Measurements from ENCODE around the gene SNRNP48. TPM values are rescaled to one million over a fixed set of nuclear protein-coding genes. Genes with fewer than 3 reads are reported as not detected.

SNRNP48 gene
- total RNA-seq, 4 donors from 2014 or later: 10.2 to 39.7 (median 14.6) TPM

DNA sequence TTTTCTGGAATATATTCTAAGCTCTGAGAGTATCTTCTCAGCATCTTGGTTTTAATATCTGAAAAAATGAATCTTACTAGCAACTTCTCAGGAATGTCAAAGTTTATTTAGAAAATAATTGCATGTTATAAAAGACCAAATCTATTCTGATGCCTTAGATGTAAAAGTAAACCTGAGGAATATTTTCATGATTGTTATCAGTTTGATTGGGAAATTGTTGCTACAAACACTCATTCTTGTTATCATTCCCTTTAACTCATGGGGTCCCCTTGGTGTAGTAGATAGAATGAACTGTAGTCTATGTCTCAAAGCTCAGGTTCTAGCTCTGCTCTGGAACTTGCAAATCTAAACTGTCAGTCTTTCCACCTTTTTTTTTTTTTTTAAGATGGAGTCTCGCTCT lies 50.0 kb downstream of the SNRNP48 start:
- H3K9me3 ChIP-seq: no peaks in the 10 kb centered on the region
- intact Hi-C loops (cut with DNase I; ENCODE audit: low total_unique reads): no loop called here

GRCh38 chr6:7640607-7641577 lies 50.9 kb downstream of the SNRNP48 start:
- H3K36me3 ChIP-seq: no peaks in the 10 kb centered on the region
- H3K27ac ChIP-seq: no peak overlapping the region
- intact Hi-C loops (cut with DNase I; ENCODE audit: low total_unique reads): no loop called here
- no peaks in the 10 kb centered on the region for H3K4me1 ChIP-seq
- no peak for TF ChIP-seq CTCF (IDR thresholded peaks at IDR 0.05)
- TF ChIP-seq POLR2A (IDR thresholded peaks at IDR 0.05): no peak
- H3K4me3 ChIP-seq: no peak overlapping the region
- DNase-seq: no peak
- no peaks in the 10 kb centered on the region for H3K9me3 ChIP-seq
- no peaks in the 10 kb centered on the region for H3K27me3 ChIP-seq

More for the DNA sequence above, 50.0 kb downstream of the SNRNP48 start:
- TF ChIP-seq POLR2A (IDR thresholded peaks at IDR 0.05) (no peak), CTCF (IDR thresholded peaks at IDR 0.05) (no peak)
- H3K27ac ChIP-seq: no peak overlapping the region
- DNase-seq: no peak
- no peaks in the 10 kb centered on the region for H3K36me3 ChIP-seq
- no peaks in the 10 kb centered on the region for H3K27me3 ChIP-seq
- no peak overlapping the region for H3K4me3 ChIP-seq
- H3K4me1 ChIP-seq: no peaks in the 10 kb centered on the region

DNA sequence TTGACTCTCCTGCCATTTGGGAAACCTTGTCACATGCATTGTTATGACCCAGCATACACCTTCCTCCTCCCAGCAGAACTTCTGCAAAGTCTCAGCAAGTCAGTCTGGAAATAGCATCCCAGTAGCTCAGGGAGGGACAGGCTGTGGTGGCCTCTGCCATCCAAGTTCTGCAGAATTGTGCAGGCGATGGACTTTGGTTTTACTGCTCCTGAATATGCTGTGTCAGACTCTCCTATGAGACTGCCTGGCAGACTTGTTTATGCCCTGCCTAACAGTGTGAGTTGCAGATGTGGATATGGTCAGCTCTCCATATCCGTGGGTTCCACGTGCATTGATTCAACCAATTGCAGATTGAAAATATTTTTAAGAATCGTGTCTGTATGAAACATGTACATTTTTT lies 52.8 kb downstream of the SNRNP48 start:
- intact Hi-C loops (cut with DNase I; ENCODE audit: low total_unique reads): no loop called here
- Histone ChIP-seq H3K9me3 (no peaks in the 10 kb centered on the region), H3K4me1 (no peaks in the 10 kb centered on the region), H3K36me3 (no peaks in the 10 kb centered on the region), H3K27me3 (no peaks in the 10 kb centered on the region), H3K27ac (no peak overlapping the region), H3K4me3 (no peak overlapping the region)
- TF ChIP-seq CTCF (IDR thresholded peaks at IDR 0.05) (no peak), POLR2A (IDR thresholded peaks at IDR 0.05) (no peak)
- DNase-seq: no peak

DNA sequence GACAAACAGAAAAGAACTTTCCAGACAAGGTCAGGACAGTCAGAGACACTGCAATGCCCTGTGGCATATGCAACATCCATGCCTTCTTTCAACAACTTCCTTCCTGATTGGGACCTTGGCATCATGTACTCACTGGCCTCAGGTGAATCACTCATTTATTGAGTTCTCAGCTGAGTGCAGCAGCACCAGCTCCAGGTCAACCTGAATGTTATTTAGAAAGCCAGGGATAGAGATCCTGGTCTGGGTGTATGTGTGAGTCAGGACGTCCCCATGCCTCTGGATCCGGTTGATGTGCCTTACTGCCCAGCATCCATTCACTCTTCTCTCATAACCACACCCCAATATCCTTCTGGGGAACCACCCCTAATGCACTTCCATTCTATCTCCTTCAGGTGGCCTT lies 54.4 kb downstream of the SNRNP48 start:
- no peak overlapping the region for H3K4me3 ChIP-seq
- TF ChIP-seq CTCF (IDR thresholded peaks at IDR 0.05) (no peak), POLR2A (IDR thresholded peaks at IDR 0.05) (no peak)
- no peak for DNase-seq
- no peak overlapping the region for H3K27ac ChIP-seq
- no peaks in the 10 kb centered on the region for H3K4me1 ChIP-seq
- H3K36me3 ChIP-seq: no peaks in the 10 kb centered on the region
- no peaks in the 10 kb centered on the region for H3K27me3 ChIP-seq
- H3K9me3 ChIP-seq: no peaks in the 10 kb centered on the region
- intact Hi-C loops (cut with DNase I; ENCODE audit: low total_unique reads): no loop called here

DNA sequence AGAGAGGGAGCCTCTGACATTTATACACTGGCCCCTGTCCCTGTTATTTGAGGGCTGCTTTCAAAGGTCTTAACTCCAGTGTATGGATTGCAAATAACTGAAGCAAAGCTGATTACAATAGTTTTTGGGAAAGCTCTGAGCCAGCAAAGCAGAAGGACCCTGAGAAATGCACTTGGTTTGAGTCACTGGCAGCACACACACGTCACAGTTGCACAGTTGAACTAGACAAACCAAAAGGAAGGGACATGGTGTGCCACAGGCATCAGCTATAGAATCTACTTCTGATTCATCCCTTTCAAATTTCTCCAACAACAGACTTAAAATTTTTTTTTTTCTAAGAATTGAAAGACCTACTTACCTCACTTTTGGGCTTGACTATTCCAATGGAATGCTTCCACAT lies 56.4 kb downstream of the SNRNP48 start:
- no peaks in the 10 kb centered on the region for H3K27me3 ChIP-seq
- no peaks in the 10 kb centered on the region for H3K36me3 ChIP-seq
- no peaks in the 10 kb centered on the region for H3K4me1 ChIP-seq
- no peaks in the 10 kb centered on the region for H3K9me3 ChIP-seq
- no peak overlapping the region for H3K27ac ChIP-seq
- TF ChIP-seq POLR2A (IDR thresholded peaks at IDR 0.05): no peak
- TF ChIP-seq CTCF (IDR thresholded peaks at IDR 0.05): no peak
- no peak overlapping the region for H3K4me3 ChIP-seq
- DNase-seq: no peak
- intact Hi-C loops (cut with DNase I; ENCODE audit: low total_unique reads): no loop called here

All from uterus (tissue), 4 donors.